HepG2 (cell line): ENCODE measurements around the gene RPGR. TPM values are rescaled to one million over a fixed set of nuclear protein-coding genes. Genes with fewer than 3 reads are reported as not detected.

Experiments used
- ATAC-seq: fragments of 200-7000 bp; cut with Tn5 transposase; 3 replicates; pipeline ENCODE4 v1.9.1; 2020; ENCODE audit warnings: mild to moderate bottlenecking, moderate library complexity
- BruUV-seq: library from RNA; stranded (reverse); fragments of 400-500 nt; replicated peaks from 2 replicates; lab custom pipeline; 2021; lab: Mats Ljungman, UMichigan
- CTCF ChIA-PET: fragments of 300-600 bp; formaldehyde crosslinking; extraction: SDS; loops from one replicate; lab custom pipeline; 2021; ENCODE audit warnings: low total read pairs, inconsistent platforms, low intra/inter-chr PET ratio; lab: Yijun Ruan, JAX
- POLR2A ChIA-PET: fragments of 350-600 bp; sonication (Branson Sonifier 250); formaldehyde crosslinking; loops from one replicate; lab custom pipeline; 2020; ENCODE audit warnings: antibody characterized with exemption, inconsistent platforms; lab: Yijun Ruan, JAX
- DNase-seq: peaks from one replicate; pipeline ENCODE4 v3.0.0-alpha.2; 2015; ENCODE audit warnings: low spot score
- FAIRE-seq: peaks from 3 replicates; lab custom pipeline; 2011; peaks lifted over from hg19 to GRCh38; lab: Jason Lieb, UNC
- H2AFZ ChIP-seq: one replicate; pipeline ENCODE4 v1.6.1; 2011; ENCODE audit warnings: low read length, inconsistent platforms
- H3K27ac ChIP-seq: fragments of 300-600 bp; 3 replicates; pipeline ENCODE4 v1.8.0; 2011; ENCODE audit warnings: mixed run types, mild to moderate bottlenecking, mixed read lengths, low read length, inconsistent platforms; ENCODE audit not compliant: insufficient read depth; ENCODE audit errors: extremely low read length
- H3K27me3 ChIP-seq, 2 experiments: fragments of 200-600 bp in 1 of 2; 2 replicates in 1 of 2; 3 replicates in 1 of 2; pipeline versions ENCODE4 v1.6.0 to v1.8.0; 2011; ENCODE audit warnings: low read length in 2 of 2, mild to moderate bottlenecking in 2 of 2, moderate library complexity in 2 of 2, inconsistent platforms in 1 of 2; ENCODE audit not compliant: insufficient read depth in 2 of 2, control insufficient read depth in 1 of 2
- H3K36me3 ChIP-seq, 2 experiments: fragments of 200-600 bp in 1 of 2; replicated peaks in 1 of 2; 2 replicates in 1 of 2; 3 replicates in 1 of 2; pipeline versions ENCODE4 v1.5.1 to v1.8.0; 2011; ENCODE audit warnings: low read length in 2 of 2, inconsistent platforms in 1 of 2; ENCODE audit not compliant: insufficient read depth in 2 of 2, control insufficient read depth in 1 of 2
- H3K4me1 ChIP-seq: 2 replicates; pipeline ENCODE4 v1.5.1; 2012; ENCODE audit warnings: low read length, inconsistent platforms; ENCODE audit not compliant: insufficient read depth
- H3K4me2 ChIP-seq: 2 replicates; pipeline ENCODE4 v1.6.0; 2011; ENCODE audit warnings: low read depth, low read length, inconsistent platforms
- H3K4me3 ChIP-seq, 3 experiments: fragments of 200-600 bp in 1 of 3; sonication (generic), shearing (Covaris generic) in 1 of 3; replicated peaks in 1 of 3; 2 replicates each; pipeline ENCODE4 v1.5.1; 2011 to 2016; ENCODE audit warnings: low read length in 3 of 3, inconsistent platforms in 2 of 3, low read depth in 2 of 3, mild to moderate bottlenecking in 2 of 3, control low read depth in 1 of 3, mixed read lengths in 1 of 3; ENCODE audit not compliant: insufficient read depth in 1 of 3
- H3K79me2 ChIP-seq: one replicate; pipeline ENCODE4 v1.6.1; 2011; ENCODE audit warnings: low read length, inconsistent platforms; ENCODE audit not compliant: insufficient read depth
- H3K9ac ChIP-seq: 2 replicates; pipeline ENCODE4 v1.6.0; 2011; ENCODE audit warnings: mild to moderate bottlenecking, low read depth, low read length, inconsistent platforms; ENCODE audit not compliant: insufficient read depth
- H3K9me3 ChIP-seq: 2 replicates; pipeline ENCODE4 v1.5.1; 2012; ENCODE audit warnings: mild to moderate bottlenecking, low read length
- H4K20me1 ChIP-seq: 2 replicates; pipeline ENCODE4 v1.6.0; 2011; ENCODE audit warnings: inconsistent platforms, mild to moderate bottlenecking, low read length, moderate library complexity; ENCODE audit not compliant: insufficient read depth
- CHCHD3 ChIP-seq: sonication (generic); formaldehyde crosslinking; IDR thresholded peaks from 2 replicates; pipeline ENCODE4 v1.8.0; 2022; ENCODE audit warnings: mild to moderate bottlenecking, missing genetic modification reagents, moderate library complexity
- RFXAP ChIP-seq: sonication (generic); formaldehyde crosslinking; IDR thresholded peaks from 2 replicates; pipeline ENCODE4 v1.4.0; 2020; ENCODE audit warnings: missing genetic modification reagents, borderline replicate concordance
- SIX1 ChIP-seq: sonication (generic); formaldehyde crosslinking; IDR thresholded peaks from 2 replicates; pipeline ENCODE4 v1.4.0; 2020; ENCODE audit warnings: missing genetic modification reagents, borderline replicate concordance
- YY1 ChIP-seq: IDR thresholded peaks from 2 replicates; pipeline ENCODE4 v1.6.1; 2011; ENCODE audit warnings: low read length, low read depth, moderate library complexity, mild to moderate bottlenecking; ENCODE audit not compliant: insufficient read depth, insufficient replicate concordance
- ZNF775 ChIP-seq: sonication (generic); formaldehyde crosslinking; IDR thresholded peaks from 2 replicates; pipeline ENCODE4 v1.4.0; 2020; ENCODE audit warnings: missing genetic modification reagents, mild to moderate bottlenecking, moderate library complexity, borderline replicate concordance
- WGBS: methylation state at CpG from one replicate; pipeline ENCODE4 v1.1.6; 2017; ENCODE audit warnings: low lambda C conversion rate; 5-methylcytosine and 5-hydroxymethylcytosine counted together
- in situ Hi-C: cut with HindIII; loops from 2 replicates; pipeline ENCODE4 v1.10.0; 2017; ENCODE audit warnings: low pct_unique_long_range_greater_than_20kb; ENCODE audit not compliant: extremely low pct_ligation_motif_present
- intact Hi-C: fragments of 100-400 bp; cut with micrococcal nuclease; formaldehyde crosslinking; loops from one replicate; pipeline ENCODE4 v1.10.0; 2022; ENCODE audit not compliant: unreplicated experiment
- polyA plus RNA-seq, 8 experiments: library from polyadenylated mRNA; depleted of rRNA in 3 of 8; stranded (reverse) in 7 of 8; unstranded in 1 of 8; fragments of >200 nt; fragmentation: Illumina TruSeq in 4 of 8; extraction: Trizol in 4 of 8; gene quantifications; 2 replicates each; pipeline versions ENCODE4 v1.2.1 to v1.2.3, GENCODE V29; 2011 to 2016; ENCODE audit warnings: low read depth in 4 of 8, missing spikeins in 1 of 8, mixed read lengths in 1 of 8; ENCODE audit not compliant: insufficient read depth in 1 of 8
- total RNA-seq, 5 experiments: library from RNA; depleted of rRNA; stranded (reverse); fragments of >200 nt; fragmentation: Illumina TruSeq; extraction: Trizol; gene quantifications; 2 replicates each; pipeline ENCODE4 v1.2.3, GENCODE V29; 2016; ENCODE audit warnings: low read depth in 1 of 5
- TF ChIP-seq, protein P1 (sequence below): sonication (generic); formaldehyde crosslinking; IDR thresholded peaks from 2 replicates; pipeline ENCODE4 v1.4.0; 2020; ENCODE audit warnings: missing genetic modification reagents
- TF ChIP-seq, protein P2 (sequence below), 2 experiments: sonication (generic) in 1 of 2; formaldehyde crosslinking in 1 of 2; IDR thresholded peaks; 2 replicates each; pipeline versions ENCODE4 v1.4.0 to v1.6.1; 2016 to 2020; ENCODE audit warnings: borderline replicate concordance in 1 of 2, low read depth in 1 of 2, mild to moderate bottlenecking in 1 of 2, missing genetic modification reagents in 1 of 2
- TF ChIP-seq, protein P3 (sequence below), 2 experiments: sonication (generic) in 1 of 2; formaldehyde crosslinking in 1 of 2; IDR thresholded peaks; 2 replicates each; pipeline versions ENCODE4 v1.6.1 to v1.9.0; 2014 to 2022; ENCODE audit warnings: antibody characterized with exemption in 1 of 2, borderline replicate concordance in 1 of 2, inconsistent platforms in 1 of 2, low read depth in 1 of 2, missing genetic modification reagents in 1 of 2

Gene RPGR
- total and polyA plus RNA-seq, 2 of the 13 experiments (the other 11 are each of a cell fraction or from before 2014, with no cell fraction given) = 2.1 to 12.1 TPM

DNA sequence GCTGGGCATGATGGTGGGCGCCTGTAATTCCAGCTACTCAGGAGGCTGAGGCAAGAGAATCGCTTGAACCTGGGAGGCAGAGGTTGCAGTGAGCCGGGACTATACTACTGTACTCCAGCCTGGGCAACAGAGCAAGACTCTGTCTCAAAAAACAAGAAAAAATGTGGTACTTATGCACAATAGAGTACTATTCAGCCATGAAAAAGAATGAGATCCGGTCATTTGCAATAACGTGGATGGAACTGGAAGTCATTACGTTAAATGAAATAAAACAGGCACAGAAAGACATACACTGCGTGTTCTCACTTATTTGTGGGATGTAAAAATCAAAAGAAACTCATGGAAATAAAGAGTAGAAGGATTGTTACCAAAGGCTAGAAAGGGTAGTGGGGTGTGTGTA lies 12.1 kb downstream of the RPGR start (continued):
- TF ChIP-seq RFXAP (CRISPR knock-in tag) (no peak), YY1 (no peak), SIX1 (CRISPR knock-in tag) (no peak)
- TF ChIP-seq, protein P1, sequence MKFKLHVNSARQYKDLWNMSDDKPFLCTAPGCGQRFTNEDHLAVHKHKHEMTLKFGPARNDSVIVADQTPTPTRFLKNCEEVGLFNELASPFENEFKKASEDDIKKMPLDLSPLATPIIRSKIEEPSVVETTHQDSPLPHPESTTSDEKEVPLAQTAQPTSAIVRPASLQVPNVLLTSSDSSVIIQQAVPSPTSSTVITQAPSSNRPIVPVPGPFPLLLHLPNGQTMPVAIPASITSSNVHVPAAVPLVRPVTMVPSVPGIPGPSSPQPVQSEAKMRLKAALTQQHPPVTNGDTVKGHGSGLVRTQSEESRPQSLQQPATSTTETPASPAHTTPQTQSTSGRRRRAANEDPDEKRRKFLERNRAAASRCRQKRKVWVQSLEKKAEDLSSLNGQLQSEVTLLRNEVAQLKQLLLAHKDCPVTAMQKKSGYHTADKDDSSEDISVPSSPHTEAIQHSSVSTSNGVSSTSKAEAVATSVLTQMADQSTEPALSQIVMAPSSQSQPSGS (CRISPR knock-in tag) = no peak

DNA sequence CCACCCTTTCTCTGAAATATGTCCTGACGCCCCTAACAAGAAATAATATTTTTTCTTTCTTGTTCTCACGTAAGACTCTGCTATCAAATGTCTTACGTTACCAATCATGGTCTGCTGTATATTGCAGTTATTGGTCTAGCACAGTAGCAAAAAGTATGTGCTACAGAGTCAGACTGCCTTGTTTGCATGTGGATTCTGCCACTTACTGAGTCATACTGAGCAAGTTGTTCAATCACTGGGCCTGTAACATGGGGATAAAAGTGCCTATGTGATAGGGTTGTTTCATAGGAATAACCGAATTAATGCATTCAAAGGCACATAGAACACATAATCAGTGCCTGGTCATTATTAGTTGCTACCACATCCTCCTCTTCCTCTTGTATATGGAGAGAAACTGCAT lies 14.1 kb downstream of the RPGR start:
- H3K4me2 ChIP-seq = no peak overlapping the region
- FAIRE-seq = peak; percentile 34
- no TSS peak for BruUV-seq
- intact Hi-C loops (no loop called here), in situ Hi-C loops (no loop called here)
- no peaks in the 10 kb centered on the region for H3K4me1 ChIP-seq
- H2AFZ ChIP-seq = no peak overlapping the region
- CTCF ChIA-PET = no interaction called here
- no peak for DNase-seq
- no peak overlapping the region for H3K9ac ChIP-seq
- H3K27me3 ChIP-seq = no peaks in the 10 kb centered on the region
- H3K9me3 ChIP-seq = no peaks in the 10 kb centered on the region
- 100% methylated on average over 4 of the region's 4 CpGs for WGBS
- H4K20me1 ChIP-seq = no peaks in the 10 kb centered on the region
- POLR2A ChIA-PET = no interaction called here
- no peaks in the 10 kb centered on the region for H3K79me2 ChIP-seq
- H3K36me3 ChIP-seq = peaks cover 0 to 2% of the 10 kb centered on the region in 2 experiments; a peak in 1 of 5 replicates
- no peak overlapping the region for H3K4me3 ChIP-seq
- no peak for ATAC-seq
- no peak overlapping the region for H3K27ac ChIP-seq
- TF ChIP-seq, protein P2, sequence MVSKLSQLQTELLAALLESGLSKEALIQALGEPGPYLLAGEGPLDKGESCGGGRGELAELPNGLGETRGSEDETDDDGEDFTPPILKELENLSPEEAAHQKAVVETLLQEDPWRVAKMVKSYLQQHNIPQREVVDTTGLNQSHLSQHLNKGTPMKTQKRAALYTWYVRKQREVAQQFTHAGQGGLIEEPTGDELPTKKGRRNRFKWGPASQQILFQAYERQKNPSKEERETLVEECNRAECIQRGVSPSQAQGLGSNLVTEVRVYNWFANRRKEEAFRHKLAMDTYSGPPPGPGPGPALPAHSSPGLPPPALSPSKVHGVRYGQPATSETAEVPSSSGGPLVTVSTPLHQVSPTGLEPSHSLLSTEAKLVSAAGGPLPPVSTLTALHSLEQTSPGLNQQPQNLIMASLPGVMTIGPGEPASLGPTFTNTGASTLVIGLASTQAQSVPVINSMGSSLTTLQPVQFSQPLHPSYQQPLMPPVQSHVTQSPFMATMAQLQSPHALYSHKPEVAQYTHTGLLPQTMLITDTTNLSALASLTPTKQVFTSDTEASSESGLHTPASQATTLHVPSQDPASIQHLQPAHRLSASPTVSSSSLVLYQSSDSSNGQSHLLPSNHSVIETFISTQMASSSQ (IDR thresholded peaks at IDR 0.05; ENCODE audit: low read depth) = no peak
- TF ChIP-seq, protein P2 (CRISPR knock-in tag; IDR thresholded peaks at IDR 0.05; ENCODE audit: borderline replicate concordance) = no peak
- TF ChIP-seq CHCHD3 (no peak), ZNF775 (CRISPR knock-in tag) (no peak)
- TF ChIP-seq, protein P3, sequence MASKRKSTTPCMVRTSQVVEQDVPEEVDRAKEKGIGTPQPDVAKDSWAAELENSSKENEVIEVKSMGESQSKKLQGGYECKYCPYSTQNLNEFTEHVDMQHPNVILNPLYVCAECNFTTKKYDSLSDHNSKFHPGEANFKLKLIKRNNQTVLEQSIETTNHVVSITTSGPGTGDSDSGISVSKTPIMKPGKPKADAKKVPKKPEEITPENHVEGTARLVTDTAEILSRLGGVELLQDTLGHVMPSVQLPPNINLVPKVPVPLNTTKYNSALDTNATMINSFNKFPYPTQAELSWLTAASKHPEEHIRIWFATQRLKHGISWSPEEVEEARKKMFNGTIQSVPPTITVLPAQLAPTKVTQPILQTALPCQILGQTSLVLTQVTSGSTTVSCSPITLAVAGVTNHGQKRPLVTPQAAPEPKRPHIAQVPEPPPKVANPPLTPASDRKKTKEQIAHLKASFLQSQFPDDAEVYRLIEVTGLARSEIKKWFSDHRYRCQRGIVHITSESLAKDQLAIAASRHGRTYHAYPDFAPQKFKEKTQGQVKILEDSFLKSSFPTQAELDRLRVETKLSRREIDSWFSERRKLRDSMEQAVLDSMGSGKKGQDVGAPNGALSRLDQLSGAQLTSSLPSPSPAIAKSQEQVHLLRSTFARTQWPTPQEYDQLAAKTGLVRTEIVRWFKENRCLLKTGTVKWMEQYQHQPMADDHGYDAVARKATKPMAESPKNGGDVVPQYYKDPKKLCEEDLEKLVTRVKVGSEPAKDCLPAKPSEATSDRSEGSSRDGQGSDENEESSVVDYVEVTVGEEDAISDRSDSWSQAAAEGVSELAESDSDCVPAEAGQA (IDR thresholded peaks at IDR 0.05; ENCODE audit: low read depth) = no peak
- TF ChIP-seq, protein P3 (CRISPR knock-in tag; IDR thresholded peaks at IDR 0.05; ENCODE audit: borderline replicate concordance) = no peak
